Neural cell (in vitro differentiated cells): Measurements from ENCODE around the gene ATP1B2. TPM values are rescaled to one million over a fixed set of nuclear protein-coding genes. Genes with fewer than 3 reads are reported as not detected.
A peak's percentile ranks its signal among the peaks of the same experiment; 100 is the strongest.

Experiments
- H2AFZ ChIP-seq: fragments of 200-600, 300-800 bp; sonication (generic), shearing (Covaris generic); 2 replicates; pipeline ENCODE4 v1.6.0; 2014; ENCODE audit warnings: low read depth, mild to moderate bottlenecking, antibody characterized with exemption, low read length, moderate library complexity
- H3F3A ChIP-seq: fragments of 200-600 bp; shearing (Covaris generic); 2 replicates; pipeline ENCODE4 v1.6.1; 2016; ENCODE audit warnings: mild to moderate bottlenecking, moderate library complexity, mixed read lengths, antibody characterized with exemption, low read length; ENCODE audit not compliant: insufficient read depth, poor library complexity, severe bottlenecking
- H3K27ac ChIP-seq: fragments of 200-600, 300-800 bp; sonication (generic), shearing (Covaris generic); 2 replicates; pipeline ENCODE4 v1.5.1; 2014; ENCODE audit warnings: mild to moderate bottlenecking, low read length, moderate library complexity
- H3K27me3 ChIP-seq: fragments of 300-800, 200-600 bp; sonication (generic), shearing (Covaris generic); 2 replicates; pipeline ENCODE4 v1.6.0; 2014; ENCODE audit warnings: mild to moderate bottlenecking, low read depth, low read length, moderate library complexity; ENCODE audit not compliant: insufficient read depth
- H3K36me3 ChIP-seq: fragments of 300-800, 200-600 bp; sonication (generic), shearing (Covaris generic); 2 replicates; pipeline ENCODE4 v1.5.1; 2014; ENCODE audit warnings: mild to moderate bottlenecking, antibody characterized with exemption, low read length, moderate library complexity; ENCODE audit not compliant: insufficient read depth
- H3K4me2 ChIP-seq: fragments of 300-800, 200-600 bp; sonication (generic), shearing (Covaris generic); 2 replicates; pipeline ENCODE4 v1.6.0; 2014; ENCODE audit warnings: mild to moderate bottlenecking, low read length
- H3K4me3 ChIP-seq: fragments of 300-800, 200-600 bp; sonication (generic), shearing (Covaris generic); 2 replicates; pipeline ENCODE4 v1.5.1; 2014; ENCODE audit warnings: mild to moderate bottlenecking, low read length, moderate library complexity
- H3K79me2 ChIP-seq: fragments of 200-600 bp; shearing (Covaris generic); replicated peaks from 2 replicates; pipeline ENCODE4 v1.6.0; 2014; ENCODE audit warnings: mild to moderate bottlenecking, low read length, moderate library complexity; ENCODE audit not compliant: insufficient read depth
- H3K9ac ChIP-seq: fragments of 300-800, 200-600 bp; sonication (generic), shearing (Covaris generic); 2 replicates; pipeline ENCODE4 v1.6.1; 2016; ENCODE audit warnings: mild to moderate bottlenecking, low read length, mixed read lengths
- H3K9me2 ChIP-seq: fragments of 200-600 bp; shearing (Covaris generic); 2 replicates; pipeline ENCODE4 v1.6.1; 2016; ENCODE audit warnings: mild to moderate bottlenecking, low read length, mixed read lengths; ENCODE audit not compliant: insufficient read depth
- H3K9me3 ChIP-seq: fragments of 200-600, 300-800 bp; sonication (generic), shearing (Covaris generic); 2 replicates; pipeline ENCODE4 v1.6.1; 2016; ENCODE audit warnings: mild to moderate bottlenecking, mixed run types, low read length, moderate library complexity, mixed read lengths
- H4K20me1 ChIP-seq: fragments of 200-600 bp; shearing (Covaris generic); 2 replicates; pipeline ENCODE4 v1.6.1; 2016; ENCODE audit warnings: mild to moderate bottlenecking, mixed run types; ENCODE audit not compliant: insufficient read depth
- CTCF ChIP-seq: fragments of 450-650 bp; IDR thresholded peaks from 2 replicates; pipeline ENCODE4 v1.5.1; 2014; ENCODE audit warnings: antibody characterized with exemption, mild to moderate bottlenecking, moderate library complexity; ENCODE audit not compliant: poor library complexity, severe bottlenecking
- EP300 ChIP-seq: fragments of 450-650 bp; conservative IDR thresholded peaks from 2 replicates; pipeline ENCODE4 v1.6.1; 2014; ENCODE audit warnings: antibody characterized with exemption, mild to moderate bottlenecking, moderate library complexity; ENCODE audit not compliant: poor library complexity, severe bottlenecking
- EZH2 ChIP-seq: fragments of 200-600, 300-800 bp; shearing (Covaris generic), sonication (generic); IDR thresholded peaks from 2 replicates; pipeline ENCODE4 v1.6.1; 2014; ENCODE audit warnings: antibody characterized with exemption, low read length, borderline replicate concordance, mild to moderate bottlenecking; ENCODE audit not compliant: insufficient read depth, poor library complexity, severe bottlenecking
- MXI1 ChIP-seq: fragments of 450-650 bp; conservative IDR thresholded peaks from 2 replicates; pipeline ENCODE4 v1.6.1; 2014; ENCODE audit warnings: antibody characterized with exemption, mild to moderate bottlenecking; ENCODE audit not compliant: poor library complexity, severe bottlenecking
- POLR2AphosphoS5 ChIP-seq: IDR thresholded peaks from 2 replicates; pipeline ENCODE4 v1.6.1; 2012
- RAD21 ChIP-seq: fragments of 450-650 bp; conservative IDR thresholded peaks from 2 replicates; pipeline ENCODE4 v1.6.1; 2014; ENCODE audit warnings: antibody characterized with exemption, mild to moderate bottlenecking, moderate library complexity
- REST ChIP-seq: IDR thresholded peaks from 2 replicates; pipeline ENCODE4 v1.6.1; 2012; ENCODE audit warnings: borderline replicate concordance
- SMC3 ChIP-seq: fragments of 450-650 bp; conservative IDR thresholded peaks from 2 replicates; pipeline ENCODE4 v1.6.1; 2014; ENCODE audit warnings: antibody characterized with exemption, mild to moderate bottlenecking, moderate library complexity; ENCODE audit not compliant: poor library complexity
- TAF1 ChIP-seq: IDR thresholded peaks from 2 replicates; pipeline ENCODE4 v1.6.1; 2012; ENCODE audit warnings: low read depth
- polyA minus RNA-seq: library from RNA; depleted of rRNA, polyadenylated mRNA; stranded (reverse); fragments of >200 nt; gene quantifications from 2 replicates; pipeline ENCODE4 v1.2.3, GENCODE V29; 2014
- polyA plus RNA-seq: library from polyadenylated mRNA; depleted of rRNA; stranded (reverse); fragments of >200 nt; gene quantifications from 2 replicates; pipeline ENCODE4 v1.2.3, GENCODE V29; 2014

ATP1B2 gene
- 3.2 and 4.2 TPM in 2 replicates for polyA plus RNA-seq
- 4.9 and 6.0 TPM in 2 replicates for polyA minus RNA-seq

GRCh38 chr17:7650509-7651096 lies at the start of gene ATP1B2:
Gene ATP1B2 (plus strand): TSS chr17:7650926. CDS start chr17:7651519, 593 bp downstream.
- Histone ChIP-seq H3K27ac (peak within 1 kb of the TSS; percentile 68), H3K36me3 (no peaks in the 10 kb centered on the region), H4K20me1 (no peaks in the 10 kb centered on the region), H3K9me3 (no peaks in the 10 kb centered on the region), H3K27me3 (no peaks in the 10 kb centered on the region), H3F3A (no peaks in the 10 kb centered on the region), H3K79me2 (peaks cover 10% of the 10 kb centered on the region), H3K9ac (peak within 1 kb of the TSS; percentile 86), H2AFZ (peak within 1 kb of the TSS; percentile 68), H3K4me2 (peak within 1 kb of the TSS; percentile 54), H3K9me2 (no peaks in the 10 kb centered on the region), H3K4me3 (peak within 1 kb of the TSS; percentile 95)
- TF ChIP-seq REST (no peak), POLR2AphosphoS5 (peak; percentile 86)

- Histone ChIP-seq H3K36me3 (no peaks in the 10 kb centered on the region), H4K20me1 (no peaks in the 10 kb centered on the region), H3F3A (no peaks in the 10 kb centered on the region), H3K9me3 (no peaks in the 10 kb centered on the region), H3K4me3 (no peak overlapping the region), H3K27ac (no peak overlapping the region), H3K4me2 (no peak overlapping the region), H3K9ac (no peak overlapping the region), H3K27me3 (no peaks in the 10 kb centered on the region), H3K9me2 (no peaks in the 10 kb centered on the region), H3K79me2 (peaks cover 33% of the 10 kb centered on the region), H2AFZ (no peak overlapping the region)
- no peak for TF ChIP-seq TAF1
- no peak for TF ChIP-seq REST
- no peak for TF ChIP-seq EP300
- no peak for TF ChIP-seq SMC3
- no peak for TF ChIP-seq EZH2
- no peak for TF ChIP-seq RAD21
- no peak for TF ChIP-seq CTCF
- no peak for TF ChIP-seq MXI1
- no peak for TF ChIP-seq POLR2AphosphoS5
Observed at GRCh38 chr17:7606280-7606679, 44.4 kb upstream of the ATP1B2 start.
